H1 (cell line): ENCODE measurements around the gene MYOM3. TPM values are rescaled to one million over a fixed set of nuclear protein-coding genes. Genes with fewer than 3 reads are reported as not detected.

Source experiments
- CTCF ChIA-PET: fragments of 300-600 bp; sonication (Branson Sonifier 250); formaldehyde crosslinking; loops from one replicate; lab custom pipeline; 2021; ENCODE audit not compliant: partially characterized antibody; lab: Charles Lee
- POLR2A ChIA-PET: fragments of 300-600 bp; sonication (Branson Sonifier 250); formaldehyde crosslinking; loops from one replicate; lab custom pipeline; 2021; ENCODE audit warnings: inconsistent platforms; ENCODE audit not compliant: partially characterized antibody; lab: Charles Lee
- DNase-seq, 2 experiments: peaks; one replicate each; pipeline versions ENCODE4 v3.0.0 to v3.0.0-alpha.2; 2010 to 2022; ENCODE audit warnings: low spot score in 2 of 2, low read depth in 1 of 2, mixed read lengths in 1 of 2
- FAIRE-seq: peaks from 2 replicates; lab custom pipeline; 2011; peaks lifted over from hg19 to GRCh38; lab: Jason Lieb, UNC
- H2AFZ ChIP-seq: 2 replicates; pipeline ENCODE4 v1.8.1; 2012; ENCODE audit warnings: low read length, inconsistent platforms
- H2AK5ac ChIP-seq: 2 replicates; pipeline ENCODE4 v1.6.1; 2013; ENCODE audit warnings: low read depth, low read length
- H2BK120ac ChIP-seq: replicated peaks from 2 replicates; pipeline ENCODE3; 2013; ENCODE audit warnings: low read depth, low read length, inconsistent platforms
- H2BK12ac ChIP-seq: 2 replicates; pipeline ENCODE4 v1.6.1; 2013; ENCODE audit warnings: low read depth, low read length
- H2BK15ac ChIP-seq: 2 replicates; pipeline ENCODE4 v1.6.1; 2013; ENCODE audit warnings: low read length
- H2BK20ac ChIP-seq: 2 replicates; pipeline ENCODE4 v1.6.1; 2013; ENCODE audit warnings: low read length
- H2BK5ac ChIP-seq: 2 replicates; pipeline ENCODE4 v1.6.1; 2013; ENCODE audit warnings: low read depth, low read length
- H3K14ac ChIP-seq: 2 replicates; pipeline ENCODE4 v1.6.1; 2013; ENCODE audit warnings: inconsistent platforms; ENCODE audit not compliant: insufficient read length
- H3K18ac ChIP-seq: 2 replicates; pipeline ENCODE4 v1.6.1; 2013; ENCODE audit warnings: low read length; ENCODE audit errors: extremely low read depth
- H3K23ac ChIP-seq: 2 replicates; pipeline ENCODE4 v1.6.1; 2013; ENCODE audit warnings: inconsistent platforms; ENCODE audit not compliant: insufficient read length
- H3K23me2 ChIP-seq: 2 replicates; pipeline ENCODE4 v1.6.1; 2013; ENCODE audit warnings: low read depth, low read length
- H3K27ac ChIP-seq: 2 replicates; pipeline ENCODE4 v1.6.1; 2011; ENCODE audit warnings: low read depth, low read length, inconsistent platforms
- H3K27me3 ChIP-seq, 4 experiments: replicated peaks in 1 of 4; 1 replicate in 1 of 4; 2 replicates in 3 of 4; pipeline versions ENCODE4 v1.6.1 to v1.8.1; 2011 to 2013; ENCODE audit warnings: low read length in 3 of 4, mild to moderate bottlenecking in 3 of 4, inconsistent platforms in 2 of 4, mixed read lengths in 2 of 4, moderate library complexity in 1 of 4; ENCODE audit not compliant: control insufficient read depth in 3 of 4, insufficient read depth in 3 of 4; ENCODE audit errors: extremely low read depth in 1 of 4
- H3K36me3 ChIP-seq, 4 experiments: 2 replicates each; pipeline versions ENCODE4 v1.6.1 to v1.8.1; 2011 to 2013; ENCODE audit warnings: mild to moderate bottlenecking in 4 of 4, low read length in 3 of 4, moderate library complexity in 2 of 4, control low read depth in 1 of 4, inconsistent platforms in 1 of 4; ENCODE audit not compliant: insufficient read depth in 4 of 4, control insufficient read depth in 2 of 4
- H3K4ac ChIP-seq: replicated peaks from 2 replicates; pipeline ENCODE3; 2013; ENCODE audit warnings: low read length, low read depth, mixed read lengths, inconsistent platforms; ENCODE audit not compliant: insufficient read length
- H3K4me1 ChIP-seq, 4 experiments: replicated peaks in 1 of 4; 1 replicate in 1 of 4; 2 replicates in 3 of 4; pipeline versions ENCODE4 v1.6.1 to v1.8.1; 2011 to 2013; ENCODE audit warnings: low read length in 3 of 4, inconsistent platforms in 2 of 4, mixed read lengths in 1 of 4; ENCODE audit not compliant: insufficient read depth in 4 of 4, control insufficient read depth in 3 of 4
- H3K4me2 ChIP-seq, 2 experiments: 2 replicates each; pipeline versions ENCODE4 v1.6.1 to v1.8.1; 2011 to 2013; ENCODE audit warnings: low read depth in 2 of 2, low read length in 2 of 2, control low read depth in 1 of 2, inconsistent platforms in 1 of 2, mild to moderate bottlenecking in 1 of 2; ENCODE audit not compliant: insufficient read depth in 1 of 2
- H3K4me3 ChIP-seq, 4 experiments: fragments of 200-600, 300-600 bp in 1 of 4; sonication (generic), shearing (Covaris generic), sonication (Bioruptor Twin) in 1 of 4; 2 replicates each; pipeline versions ENCODE4 v1.5.1 to v1.8.1; 2011 to 2016; ENCODE audit warnings: low read length in 4 of 4, low read depth in 3 of 4, control low read depth in 2 of 4, inconsistent platforms in 2 of 4, mild to moderate bottlenecking in 2 of 4, mixed read lengths in 1 of 4, moderate library complexity in 1 of 4; ENCODE audit not compliant: insufficient read depth in 2 of 4; ENCODE audit errors: extremely low read depth in 1 of 4
- H3K56ac ChIP-seq: replicated peaks from 2 replicates; pipeline ENCODE3; 2013; ENCODE audit warnings: low read depth, mild to moderate bottlenecking, mixed read lengths, low read length, inconsistent platforms; ENCODE audit not compliant: insufficient read length
- H3K79me1 ChIP-seq: 2 replicates; pipeline ENCODE4 v1.6.1; 2013; ENCODE audit warnings: low read depth, low read length, control low read depth
- H3K79me2 ChIP-seq, 2 experiments: 2 replicates each; pipeline versions ENCODE4 v1.6.1 to v1.8.1; 2012 to 2013; ENCODE audit warnings: low read length in 2 of 2, mild to moderate bottlenecking in 2 of 2, inconsistent platforms in 1 of 2; ENCODE audit not compliant: insufficient read depth in 2 of 2, control insufficient read depth in 1 of 2
- H3K9ac ChIP-seq, 4 experiments: replicated peaks in 1 of 4; 1 replicate in 1 of 4; 2 replicates in 3 of 4; pipeline versions ENCODE4 v1.6.1 to v1.8.1; 2011 to 2013; ENCODE audit warnings: low read depth in 3 of 4, low read length in 3 of 4, control low read depth in 2 of 4, mild to moderate bottlenecking in 2 of 4, moderate library complexity in 2 of 4, inconsistent platforms in 1 of 4; ENCODE audit errors: extremely low read depth in 1 of 4
- H3K9me3 ChIP-seq, 2 experiments: 2 replicates each; pipeline versions ENCODE4 v1.6.1 to v1.8.1; 2012 to 2013; ENCODE audit warnings: mild to moderate bottlenecking in 2 of 2, moderate library complexity in 2 of 2, control low read depth in 1 of 2, inconsistent platforms in 1 of 2, low read depth in 1 of 2, low read length in 1 of 2, mixed read lengths in 1 of 2; ENCODE audit not compliant: insufficient read depth in 2 of 2
- H4K20me1 ChIP-seq, 2 experiments: replicated peaks in 1 of 2; 2 replicates each; pipeline versions ENCODE3 to v1.8.1; 2011 to 2013; ENCODE audit warnings: inconsistent platforms in 2 of 2, low read length in 2 of 2, mild to moderate bottlenecking in 1 of 2; ENCODE audit not compliant: insufficient read depth in 2 of 2, control insufficient read depth in 1 of 2
- H4K5ac ChIP-seq: 2 replicates; pipeline ENCODE4 v1.6.1; 2013; ENCODE audit warnings: low read length, low read depth, mixed read lengths, inconsistent platforms; ENCODE audit not compliant: insufficient read length
- H4K8ac ChIP-seq: 2 replicates; pipeline ENCODE4 v1.8.0; 2013; ENCODE audit warnings: mild to moderate bottlenecking, moderate library complexity, low read length, inconsistent platforms; ENCODE audit not compliant: insufficient read depth; ENCODE audit errors: extremely low read depth
- H4K91ac ChIP-seq: replicated peaks from 2 replicates; pipeline ENCODE3; 2013; ENCODE audit warnings: low read length, mixed read lengths, inconsistent platforms; ENCODE audit not compliant: insufficient read length
- CBX5 ChIP-seq: fragments of 300-800, 300-1000 bp; sonication (generic); IDR thresholded peaks from 2 replicates; pipeline ENCODE4 v1.7.1; 2016; ENCODE audit warnings: antibody characterized with exemption, low read length, low read depth
- CTCF ChIP-seq, 3 experiments: IDR thresholded peaks; 1 replicate in 2 of 3; 2 replicates in 1 of 3; pipeline versions ENCODE4 v1.5.1 to v1.6.1; 2011; ENCODE audit warnings: low read length in 3 of 3, mild to moderate bottlenecking in 3 of 3, inconsistent platforms in 2 of 3, low read depth in 1 of 3, moderate library complexity in 1 of 3; ENCODE audit not compliant: insufficient read depth in 1 of 3; ENCODE audit errors: control extremely low read depth in 1 of 3
- EP300 ChIP-seq, 2 experiments: IDR thresholded peaks; 1 replicate in 1 of 2; 2 replicates in 1 of 2; pipeline ENCODE4 v1.6.1; 2011 to 2012; ENCODE audit warnings: low read depth in 2 of 2, low read length in 2 of 2, mild to moderate bottlenecking in 2 of 2, borderline replicate concordance in 1 of 2, inconsistent platforms in 1 of 2, moderate library complexity in 1 of 2
- FOSL1 ChIP-seq: IDR thresholded peaks from 2 replicates; pipeline ENCODE4 v1.6.1; 2011; ENCODE audit warnings: mild to moderate bottlenecking, low read depth, low read length, moderate library complexity; ENCODE audit not compliant: insufficient read depth
- JUND ChIP-seq: IDR thresholded peaks from 2 replicates; pipeline ENCODE4 v1.6.1; 2011; ENCODE audit warnings: mild to moderate bottlenecking, improper control_type of control experiment, low read length
- RNF2 ChIP-seq: fragments of 200-900, 300-1000 bp; sonication (generic); IDR thresholded peaks from 2 replicates; pipeline ENCODE4 v1.7.1; 2016; ENCODE audit warnings: borderline replicate concordance, low read depth, mild to moderate bottlenecking, antibody characterized with exemption, low read length; ENCODE audit not compliant: poor library complexity, severe bottlenecking; ENCODE audit errors: missing control alignments
- SIX5 ChIP-seq: IDR thresholded peaks from 2 replicates; pipeline ENCODE4 v1.6.1; 2011; ENCODE audit warnings: mild to moderate bottlenecking, low read depth, low read length
- SP1 ChIP-seq: IDR thresholded peaks from 2 replicates; pipeline ENCODE4 v1.6.1; 2011; ENCODE audit warnings: low read depth, low read length
- SRF ChIP-seq: IDR thresholded peaks from 2 replicates; pipeline ENCODE4 v1.6.1; 2011; ENCODE audit warnings: mild to moderate bottlenecking, low read depth, low read length, moderate library complexity
- TCF12 ChIP-seq: IDR thresholded peaks from 2 replicates; pipeline ENCODE4 v1.6.1; 2011; ENCODE audit warnings: low read depth, mild to moderate bottlenecking, low read length
- WGBS, 2 experiments: shearing (Covaris generic) in 1 of 2; methylation state at CpG; one replicate each; pipeline versions ENCODE4 v1.1.6 to v1.1.7; 2013 to 2015; ENCODE audit warnings: low lambda C conversion rate in 2 of 2, mixed read lengths in 2 of 2, inconsistent platforms in 1 of 2, low coverage in 1 of 2, missing lambda C conversion rate in 1 of 2; ENCODE audit not compliant: insufficient replicate concordance in 2 of 2, insufficient coverage in 1 of 2, insufficient read length in 1 of 2; ENCODE audit errors: extremely low coverage in 1 of 2, missing lambda C conversion rate in 1 of 2; 5-methylcytosine and 5-hydroxymethylcytosine counted together
- polyA plus RNA-seq, 7 experiments: library from polyadenylated mRNA; depleted of rRNA in 3 of 7; stranded (reverse) in 5 of 7; unstranded in 2 of 7; fragments of >200 nt in 5 of 7; fragments of 200-250 nt in 2 of 7; gene quantifications; 1 replicate in 5 of 7; 2 replicates in 1 of 7; 4 replicates in 1 of 7; pipeline versions ENCODE4 v1.2.1 to v1.2.3, GENCODE V29; 2011 to 2013; ENCODE audit warnings: missing spikeins in 2 of 7, mixed read lengths in 2 of 7
- total RNA-seq: library from RNA; stranded (reverse); fragmentation: NEBNext Ultra II Directional; extraction: Animal tissue kit (Norgen Biotek cat#: 25700); gene quantifications from 2 replicates; pipeline ENCODE4 v1.2.1, GENCODE V29; 2021

The MYOM3 gene
- total and polyA plus RNA-seq, 2 of the 8 experiments (the other 6 are each of a cell fraction or from before 2014, with no cell fraction given) = 0.08 to 0.09 TPM

GRCh38 chr1:24117722-24118409 is 5.9 kb upstream of the MYOM3 start:
- no peaks in the 10 kb centered on the region for H3K79me1 ChIP-seq
- H2BK5ac ChIP-seq = no peak overlapping the region
- H3K23me2 ChIP-seq = no peaks in the 10 kb centered on the region
- no peak overlapping the region for H2BK20ac ChIP-seq
- H3K4ac ChIP-seq = no peak overlapping the region
- H4K8ac ChIP-seq = no peak overlapping the region
- ChIA-PET CTCF (interaction anchor here (0.6 to 2.1 kb wide), 7 partner anchors 8 to 84 kb away, joined by 3 to 6 read pairs (median 3); no protein-coding TSS in a partner anchor), POLR2A (interaction anchor here (1.3 kb wide), 1 partner anchor 32 kb away, joined by 3 read pairs; no protein-coding TSS in a partner anchor)
- no peak overlapping the region for H3K23ac ChIP-seq
- H3K4me2 ChIP-seq = no peak overlapping the region
- 91% methylated on average over 14 of the region's 14 CpGs; no CpG with 5 or more reads in 1 of the 2 experiments for WGBS, 2 experiments
- no peak overlapping the region for H3K9ac ChIP-seq
- H3K36me3 ChIP-seq = no peaks in the 10 kb centered on the region
- H3K56ac ChIP-seq = no peak overlapping the region
- no peaks in the 10 kb centered on the region for H3K27me3 ChIP-seq
- H2BK120ac ChIP-seq = no peak overlapping the region
- H4K91ac ChIP-seq = no peak overlapping the region
- H2BK15ac ChIP-seq = no peak overlapping the region
- H3K18ac ChIP-seq = no peak overlapping the region
- no peak overlapping the region for H3K14ac ChIP-seq
- H2AK5ac ChIP-seq = no peak overlapping the region
- H3K4me1 ChIP-seq = peaks cover 0 to 5% (median 2%) of the 10 kb centered on the region in 4 experiments; a peak in 5 of 7 replicates
- no peak overlapping the region for H4K5ac ChIP-seq
- no peak overlapping the region for H3K4me3 ChIP-seq
- H4K20me1 ChIP-seq = no peaks in the 10 kb centered on the region
- no peak overlapping the region for H3K27ac ChIP-seq
- no peak overlapping the region for H2BK12ac ChIP-seq
- no peak overlapping the region for H2AFZ ChIP-seq
- FAIRE-seq (no peak), DNase-seq (no peak)
- no peaks in the 10 kb centered on the region for H3K9me3 ChIP-seq
- H3K79me2 ChIP-seq = no peaks in the 10 kb centered on the region
- TF ChIP-seq CTCF (IDR thresholded peaks at IDR 0.05; ENCODE audit: control extremely low read depth in 1 of 3, insufficient read depth in 1 of 3, low read depth in 1 of 3, low read length in 3 of 3) (no peak), JUND (no peak), SP1 (no peak), EP300 (IDR thresholded peaks at IDR 0.05; ENCODE audit: borderline replicate concordance in 1 of 2, low read depth in 2 of 2, low read length in 2 of 2) (no peak), TCF12 (no peak), CBX5 (no peak), SIX5 (no peak), FOSL1 (no peak), RNF2 (no peak), SRF (no peak)
